HepG2 (cell line): ENCODE data around the gene PCDHGA5. TPM values are rescaled to one million over a fixed set of nuclear protein-coding genes. Genes with fewer than 3 reads are reported as not detected.
"Not testable (repeated sequence)": the region's sequence is repeated elsewhere in the genome, so short reads cannot be mapped to it uniquely, and the experiment has no call there.

Experiments
- ATAC-seq: fragments of 200-7000 bp; cut with Tn5 transposase; 3 replicates; pipeline ENCODE4 v1.9.1; 2020; ENCODE audit warnings: mild to moderate bottlenecking, moderate library complexity
- BruUV-seq: library from RNA; stranded (reverse); fragments of 400-500 nt; replicated peaks from 2 replicates; lab custom pipeline; 2021; lab: Mats Ljungman, UMichigan
- CTCF ChIA-PET: fragments of 300-600 bp; formaldehyde crosslinking; extraction: SDS; loops from one replicate; lab custom pipeline; 2021; ENCODE audit warnings: low total read pairs, inconsistent platforms, low intra/inter-chr PET ratio; lab: Yijun Ruan, JAX
- POLR2A ChIA-PET: fragments of 350-600 bp; sonication (Branson Sonifier 250); formaldehyde crosslinking; loops from one replicate; lab custom pipeline; 2020; ENCODE audit warnings: antibody characterized with exemption, inconsistent platforms; lab: Yijun Ruan, JAX
- DNase-seq: peaks from one replicate; pipeline ENCODE4 v3.0.0-alpha.2; 2015; ENCODE audit warnings: low spot score
- FAIRE-seq: peaks from 3 replicates; lab custom pipeline; 2011; peaks lifted over from hg19 to GRCh38; lab: Jason Lieb, UNC
- H2AFZ ChIP-seq: one replicate; pipeline ENCODE4 v1.6.1; 2011; ENCODE audit warnings: low read length, inconsistent platforms
- H3K27ac ChIP-seq: fragments of 300-600 bp; 3 replicates; pipeline ENCODE4 v1.8.0; 2011; ENCODE audit warnings: mixed run types, mild to moderate bottlenecking, mixed read lengths, low read length, inconsistent platforms; ENCODE audit not compliant: insufficient read depth; ENCODE audit errors: extremely low read length
- H3K27me3 ChIP-seq, 2 experiments: fragments of 200-600 bp in 1 of 2; 2 replicates in 1 of 2; 3 replicates in 1 of 2; pipeline versions ENCODE4 v1.6.0 to v1.8.0; 2011; ENCODE audit warnings: low read length in 2 of 2, mild to moderate bottlenecking in 2 of 2, moderate library complexity in 2 of 2, inconsistent platforms in 1 of 2; ENCODE audit not compliant: insufficient read depth in 2 of 2, control insufficient read depth in 1 of 2
- H3K36me3 ChIP-seq, 2 experiments: fragments of 200-600 bp in 1 of 2; replicated peaks in 1 of 2; 2 replicates in 1 of 2; 3 replicates in 1 of 2; pipeline versions ENCODE4 v1.5.1 to v1.8.0; 2011; ENCODE audit warnings: low read length in 2 of 2, inconsistent platforms in 1 of 2; ENCODE audit not compliant: insufficient read depth in 2 of 2, control insufficient read depth in 1 of 2
- H3K4me1 ChIP-seq: 2 replicates; pipeline ENCODE4 v1.5.1; 2012; ENCODE audit warnings: low read length, inconsistent platforms; ENCODE audit not compliant: insufficient read depth
- H3K4me2 ChIP-seq: 2 replicates; pipeline ENCODE4 v1.6.0; 2011; ENCODE audit warnings: low read depth, low read length, inconsistent platforms
- H3K4me3 ChIP-seq, 3 experiments: fragments of 200-600 bp in 1 of 3; sonication (generic), shearing (Covaris generic) in 1 of 3; replicated peaks in 1 of 3; 2 replicates each; pipeline ENCODE4 v1.5.1; 2011 to 2016; ENCODE audit warnings: low read length in 3 of 3, inconsistent platforms in 2 of 3, low read depth in 2 of 3, mild to moderate bottlenecking in 2 of 3, control low read depth in 1 of 3, mixed read lengths in 1 of 3; ENCODE audit not compliant: insufficient read depth in 1 of 3
- H3K79me2 ChIP-seq: one replicate; pipeline ENCODE4 v1.6.1; 2011; ENCODE audit warnings: low read length, inconsistent platforms; ENCODE audit not compliant: insufficient read depth
- H3K9ac ChIP-seq: 2 replicates; pipeline ENCODE4 v1.6.0; 2011; ENCODE audit warnings: mild to moderate bottlenecking, low read depth, low read length, inconsistent platforms; ENCODE audit not compliant: insufficient read depth
- H3K9me3 ChIP-seq: 2 replicates; pipeline ENCODE4 v1.5.1; 2012; ENCODE audit warnings: mild to moderate bottlenecking, low read length
- H4K20me1 ChIP-seq: 2 replicates; pipeline ENCODE4 v1.6.0; 2011; ENCODE audit warnings: inconsistent platforms, mild to moderate bottlenecking, low read length, moderate library complexity; ENCODE audit not compliant: insufficient read depth
- ATM ChIP-seq: fragments of 450-650 bp; IDR thresholded peaks from 2 replicates; pipeline ENCODE4 v1.7.1; 2017; ENCODE audit warnings: mild to moderate bottlenecking, borderline replicate concordance
- BRCA1 ChIP-seq: sonication (generic); formaldehyde crosslinking; IDR thresholded peaks from 2 replicates; pipeline ENCODE4 v1.4.0; 2020; ENCODE audit warnings: missing genetic modification reagents
- DNMT1 ChIP-seq: sonication (generic); formaldehyde crosslinking; IDR thresholded peaks from 2 replicates; pipeline ENCODE4 v1.5.1; 2020; ENCODE audit warnings: mild to moderate bottlenecking, missing genetic modification reagents
- FOXA3 ChIP-seq: IDR thresholded peaks from 2 replicates; pipeline ENCODE4 v1.6.1; 2016; ENCODE audit warnings: missing genetic modification reagents, missing compliant biosample characterization
- TBX2 ChIP-seq: sonication (generic); formaldehyde crosslinking; IDR thresholded peaks from 2 replicates; pipeline ENCODE4 v1.5.0; 2020; ENCODE audit warnings: missing genetic modification reagents, mild to moderate bottlenecking, borderline replicate concordance
- ZNF136 ChIP-seq: sonication (generic); formaldehyde crosslinking; IDR thresholded peaks from 2 replicates; pipeline ENCODE4 v1.8.1; 2022; ENCODE audit warnings: low read depth, mild to moderate bottlenecking, moderate library complexity, missing genetic modification reagents
- WGBS: methylation state at CpG from one replicate; pipeline ENCODE4 v1.1.6; 2017; ENCODE audit warnings: low lambda C conversion rate; 5-methylcytosine and 5-hydroxymethylcytosine counted together
- in situ Hi-C: cut with HindIII; loops from 2 replicates; pipeline ENCODE4 v1.10.0; 2017; ENCODE audit warnings: low pct_unique_long_range_greater_than_20kb; ENCODE audit not compliant: extremely low pct_ligation_motif_present
- intact Hi-C: fragments of 100-400 bp; cut with micrococcal nuclease; formaldehyde crosslinking; loops from one replicate; pipeline ENCODE4 v1.10.0; 2022; ENCODE audit not compliant: unreplicated experiment
- polyA plus RNA-seq, 8 experiments: library from polyadenylated mRNA; depleted of rRNA in 3 of 8; stranded (reverse) in 7 of 8; unstranded in 1 of 8; fragments of >200 nt; fragmentation: Illumina TruSeq in 4 of 8; extraction: Trizol in 4 of 8; gene quantifications; 2 replicates each; pipeline versions ENCODE4 v1.2.1 to v1.2.3, GENCODE V29; 2011 to 2016; ENCODE audit warnings: low read depth in 4 of 8, missing spikeins in 1 of 8, mixed read lengths in 1 of 8; ENCODE audit not compliant: insufficient read depth in 1 of 8
- total RNA-seq, 5 experiments: library from RNA; depleted of rRNA; stranded (reverse); fragments of >200 nt; fragmentation: Illumina TruSeq; extraction: Trizol; gene quantifications; 2 replicates each; pipeline ENCODE4 v1.2.3, GENCODE V29; 2016; ENCODE audit warnings: low read depth in 1 of 5
- TF ChIP-seq, protein P1 (sequence below): sonication (generic); formaldehyde crosslinking; IDR thresholded peaks from 2 replicates; pipeline ENCODE4 v1.5.0; 2020; ENCODE audit warnings: mild to moderate bottlenecking, missing genetic modification reagents, moderate library complexity
- TF ChIP-seq, protein P2 (sequence below): sonication (generic); formaldehyde crosslinking; IDR thresholded peaks from 2 replicates; pipeline ENCODE4 v1.4.0; 2020; ENCODE audit warnings: missing genetic modification reagents, borderline replicate concordance

Gene PCDHGA5
- total and polyA plus RNA-seq, 2 of the 13 experiments (the other 11 are each of a cell fraction or from before 2014, with no cell fraction given): 0.27 to 0.32 TPM

DNA sequence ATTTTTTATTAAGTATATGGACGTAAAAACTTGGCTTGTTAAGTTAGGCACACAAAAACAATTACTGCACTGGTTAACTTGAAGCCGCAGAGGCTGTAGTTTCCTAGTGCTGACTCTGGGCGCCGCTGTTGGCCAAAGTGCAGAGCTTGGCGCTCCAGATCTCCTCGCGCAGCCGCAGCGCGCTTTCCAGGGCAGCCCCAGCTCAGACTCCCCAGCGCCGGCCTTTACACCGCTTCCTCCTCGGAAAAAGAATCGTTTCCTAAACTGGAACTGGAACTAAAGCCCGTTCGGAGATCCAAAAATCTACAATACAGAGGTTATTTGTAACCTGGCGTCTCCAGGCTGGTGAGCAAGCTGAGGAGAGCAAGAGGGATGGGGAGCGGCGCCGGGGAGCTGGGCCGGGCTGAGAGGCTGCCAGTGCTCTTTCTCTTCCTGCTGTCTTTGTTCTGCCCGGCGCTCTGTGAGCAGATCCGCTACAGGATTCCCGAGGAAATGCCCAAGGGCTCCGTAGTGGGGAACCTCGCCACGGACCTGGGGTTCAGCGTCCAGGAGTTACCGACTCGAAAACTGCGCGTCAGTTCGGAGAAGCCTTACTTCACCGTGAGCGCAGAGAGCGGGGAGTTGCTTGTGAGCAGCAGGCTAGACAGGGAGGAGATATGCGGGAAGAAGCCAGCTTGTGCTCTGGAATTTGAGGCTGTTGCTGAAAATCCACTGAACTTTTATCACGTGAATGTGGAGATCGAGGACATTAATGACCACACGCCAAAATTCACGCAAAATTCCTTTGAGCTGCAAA is 34.0 kb downstream of the PCDHGA5 start, which contains the start of gene PCDHGB5:
PCDHGB5 (plus strand) TSS at position 192 of the 796 bp plus-strand sequence; CDS start at position 373, 181 bp downstream.
- 49% methylated on average over 26 of the region's 43 CpGs for whole genome bisulfite sequencing
- H3K27me3 ChIP-seq, H3K36me3 ChIP-seq, H3K4me2 ChIP-seq, H3K27ac ChIP-seq, H4K20me1 ChIP-seq, H3K4me1 ChIP-seq, intact Hi-C loops, DNase-seq, POLR2A ChIA-PET, in situ Hi-C loops, H3K9ac ChIP-seq, H2AFZ ChIP-seq, FAIRE-seq, H3K4me3 ChIP-seq, H3K79me2 ChIP-seq, BruUV-seq, CTCF ChIA-PET: not testable (repeated sequence)
- H3K9me3 ChIP-seq: peaks cover 41% of the 10 kb centered on the region
- TF ChIP-seq, protein P1, sequence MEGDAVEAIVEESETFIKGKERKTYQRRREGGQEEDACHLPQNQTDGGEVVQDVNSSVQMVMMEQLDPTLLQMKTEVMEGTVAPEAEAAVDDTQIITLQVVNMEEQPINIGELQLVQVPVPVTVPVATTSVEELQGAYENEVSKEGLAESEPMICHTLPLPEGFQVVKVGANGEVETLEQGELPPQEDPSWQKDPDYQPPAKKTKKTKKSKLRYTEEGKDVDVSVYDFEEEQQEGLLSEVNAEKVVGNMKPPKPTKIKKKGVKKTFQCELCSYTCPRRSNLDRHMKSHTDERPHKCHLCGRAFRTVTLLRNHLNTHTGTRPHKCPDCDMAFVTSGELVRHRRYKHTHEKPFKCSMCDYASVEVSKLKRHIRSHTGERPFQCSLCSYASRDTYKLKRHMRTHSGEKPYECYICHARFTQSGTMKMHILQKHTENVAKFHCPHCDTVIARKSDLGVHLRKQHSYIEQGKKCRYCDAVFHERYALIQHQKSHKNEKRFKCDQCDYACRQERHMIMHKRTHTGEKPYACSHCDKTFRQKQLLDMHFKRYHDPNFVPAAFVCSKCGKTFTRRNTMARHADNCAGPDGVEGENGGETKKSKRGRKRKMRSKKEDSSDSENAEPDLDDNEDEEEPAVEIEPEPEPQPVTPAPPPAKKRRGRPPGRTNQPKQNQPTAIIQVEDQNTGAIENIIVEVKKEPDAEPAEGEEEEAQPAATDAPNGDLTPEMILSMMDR (CRISPR knock-in tag): 0 out of 2 replicates have a peak, but pooled peaks have one; percentile 3
- ATAC-seq: peak; percentile 70

DNA sequence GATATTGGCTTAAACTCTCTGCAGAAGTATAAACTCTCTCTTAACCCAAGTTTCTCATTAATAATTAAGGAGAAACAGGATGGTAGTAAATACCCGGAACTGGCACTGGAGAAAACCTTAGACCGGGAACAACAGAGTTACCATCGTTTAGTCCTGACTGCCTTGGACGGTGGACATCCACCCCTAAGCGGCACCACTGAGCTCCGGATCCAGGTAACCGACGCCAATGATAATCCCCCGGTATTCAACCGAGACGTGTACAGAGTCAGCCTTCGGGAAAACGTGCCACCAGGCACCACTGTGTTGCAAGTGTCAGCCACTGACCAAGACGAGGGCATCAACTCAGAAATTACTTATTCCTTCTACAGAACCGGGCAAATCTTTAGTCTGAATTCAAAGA is 34.6 kb downstream of the PCDHGA5 start:
- WGBS: 79% methylated on average over 10 of the region's 15 CpGs
- in situ Hi-C loops: no loop called here
- FAIRE-seq (no peak), ATAC-seq (no peak)
- Histone ChIP-seq H2AFZ (no peak overlapping the region), H3K79me2 (no peaks in the 10 kb centered on the region), H3K36me3 (no peaks in the 10 kb centered on the region), H3K4me2 (no peak overlapping the region), H3K9me3 (peaks cover 34% of the 10 kb centered on the region)
- POLR2A ChIA-PET: no interaction called here
- TF ChIP-seq DNMT1 (no peak), BRCA1 (CRISPR knock-in tag) (no peak), TBX2 (CRISPR knock-in tag) (no peak), ZNF136 (no peak), ATM (no peak), FOXA3 (CRISPR knock-in tag) (no peak)
- TF ChIP-seq, protein P2, sequence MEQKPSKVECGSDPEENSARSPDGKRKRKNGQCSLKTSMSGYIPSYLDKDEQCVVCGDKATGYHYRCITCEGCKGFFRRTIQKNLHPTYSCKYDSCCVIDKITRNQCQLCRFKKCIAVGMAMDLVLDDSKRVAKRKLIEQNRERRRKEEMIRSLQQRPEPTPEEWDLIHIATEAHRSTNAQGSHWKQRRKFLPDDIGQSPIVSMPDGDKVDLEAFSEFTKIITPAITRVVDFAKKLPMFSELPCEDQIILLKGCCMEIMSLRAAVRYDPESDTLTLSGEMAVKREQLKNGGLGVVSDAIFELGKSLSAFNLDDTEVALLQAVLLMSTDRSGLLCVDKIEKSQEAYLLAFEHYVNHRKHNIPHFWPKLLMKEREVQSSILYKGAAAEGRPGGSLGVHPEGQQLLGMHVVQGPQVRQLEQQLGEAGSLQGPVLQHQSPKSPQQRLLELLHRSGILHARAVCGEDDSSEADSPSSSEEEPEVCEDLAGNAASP (CRISPR knock-in tag): no peak
- TF ChIP-seq, all 625 proteins: peak for 0
- CTCF ChIA-PET: no interaction called here
- Histone ChIP-seq H3K9ac (no peak overlapping the region), H3K27me3 (no peaks in the 10 kb centered on the region), H3K27ac (no peak overlapping the region), H4K20me1 (no peaks in the 10 kb centered on the region), H3K4me3 (no peak overlapping the region), H3K4me1 (no peaks in the 10 kb centered on the region)
- intact Hi-C loops: no loop called here
- DNase-seq: no peak
- BruUV-seq: no TSS peak
